SK-N-SH (cell line): Measurements from ENCODE around the gene MAN2B1.

Experiments used
- CHD2 ChIP-seq: fragments of 150-350 bp; IDR thresholded peaks from 2 replicates; pipeline ENCODE4 v1.6.1; 2018; ENCODE audit warnings: low read length; ENCODE audit not compliant: partially characterized antibody
- ELF1 ChIP-seq: IDR thresholded peaks from 2 replicates; pipeline ENCODE4 v1.4.0; 2012
- FOXM1 ChIP-seq: IDR thresholded peaks from 2 replicates; pipeline ENCODE4 v1.4.0; 2012; ENCODE audit warnings: low read depth, mild to moderate bottlenecking
- PBX3 ChIP-seq: IDR thresholded peaks from 2 replicates; pipeline ENCODE4; 2012
- RAD21 ChIP-seq: IDR thresholded peaks from 2 replicates; pipeline ENCODE4 v1.6.1; 2012; ENCODE audit warnings: mild to moderate bottlenecking, low read length
- REST ChIP-seq: IDR thresholded peaks from 2 replicates; pipeline ENCODE4 v1.6.1; 2012; ENCODE audit warnings: mild to moderate bottlenecking, low read depth, low read length, moderate library complexity
- SIN3A ChIP-seq: IDR thresholded peaks from 2 replicates; pipeline ENCODE4 v1.6.1; 2012; ENCODE audit warnings: low read depth, mild to moderate bottlenecking, low read length, moderate library complexity, borderline replicate concordance
- TF ChIP-seq, protein P1 (sequence below): fragments of 200-600 bp; sonication (generic); IDR thresholded peaks from 2 replicates; pipeline ENCODE4 v1.6.1; 2017; ENCODE audit warnings: antibody characterized with exemption, mild to moderate bottlenecking, moderate library complexity
- TF ChIP-seq, protein P2 (sequence below): IDR thresholded peaks from 2 replicates; pipeline ENCODE4 v1.4.0; 2012; ENCODE audit warnings: low read depth, borderline replicate concordance
- TF ChIP-seq, protein P3 (sequence below): IDR thresholded peaks from 2 replicates; pipeline ENCODE4 v1.4.0; 2012; ENCODE audit warnings: low read depth, borderline replicate concordance

DNA sequence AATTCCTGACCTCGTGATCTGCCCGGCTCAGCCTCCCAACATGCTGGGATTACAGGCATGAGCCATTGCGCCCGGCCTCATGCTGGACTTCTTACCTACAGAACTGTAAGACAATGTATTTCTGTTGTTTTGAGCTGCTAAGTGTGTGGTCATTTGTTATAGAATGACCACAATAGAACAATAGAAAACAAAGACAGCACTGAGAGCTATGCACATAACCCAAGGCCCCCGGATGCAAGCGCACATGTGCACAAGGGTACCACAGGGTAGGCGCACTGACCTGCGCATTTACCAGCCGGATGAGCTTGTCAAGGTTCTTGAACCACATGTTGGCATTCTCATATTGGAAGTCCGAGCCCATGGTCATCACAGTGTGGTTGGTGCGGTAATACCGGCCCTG lies 5.6 kb downstream of the MAN2B1 start:
- TF ChIP-seq RAD21 (no peak), ELF1 (no peak), PBX3 (no peak), SIN3A (no peak), CHD2 (no peak), FOXM1 (no peak), REST (no peak)
- TF ChIP-seq, protein P1, sequence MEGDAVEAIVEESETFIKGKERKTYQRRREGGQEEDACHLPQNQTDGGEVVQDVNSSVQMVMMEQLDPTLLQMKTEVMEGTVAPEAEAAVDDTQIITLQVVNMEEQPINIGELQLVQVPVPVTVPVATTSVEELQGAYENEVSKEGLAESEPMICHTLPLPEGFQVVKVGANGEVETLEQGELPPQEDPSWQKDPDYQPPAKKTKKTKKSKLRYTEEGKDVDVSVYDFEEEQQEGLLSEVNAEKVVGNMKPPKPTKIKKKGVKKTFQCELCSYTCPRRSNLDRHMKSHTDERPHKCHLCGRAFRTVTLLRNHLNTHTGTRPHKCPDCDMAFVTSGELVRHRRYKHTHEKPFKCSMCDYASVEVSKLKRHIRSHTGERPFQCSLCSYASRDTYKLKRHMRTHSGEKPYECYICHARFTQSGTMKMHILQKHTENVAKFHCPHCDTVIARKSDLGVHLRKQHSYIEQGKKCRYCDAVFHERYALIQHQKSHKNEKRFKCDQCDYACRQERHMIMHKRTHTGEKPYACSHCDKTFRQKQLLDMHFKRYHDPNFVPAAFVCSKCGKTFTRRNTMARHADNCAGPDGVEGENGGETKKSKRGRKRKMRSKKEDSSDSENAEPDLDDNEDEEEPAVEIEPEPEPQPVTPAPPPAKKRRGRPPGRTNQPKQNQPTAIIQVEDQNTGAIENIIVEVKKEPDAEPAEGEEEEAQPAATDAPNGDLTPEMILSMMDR, result no peak
- TF ChIP-seq, protein P2, sequence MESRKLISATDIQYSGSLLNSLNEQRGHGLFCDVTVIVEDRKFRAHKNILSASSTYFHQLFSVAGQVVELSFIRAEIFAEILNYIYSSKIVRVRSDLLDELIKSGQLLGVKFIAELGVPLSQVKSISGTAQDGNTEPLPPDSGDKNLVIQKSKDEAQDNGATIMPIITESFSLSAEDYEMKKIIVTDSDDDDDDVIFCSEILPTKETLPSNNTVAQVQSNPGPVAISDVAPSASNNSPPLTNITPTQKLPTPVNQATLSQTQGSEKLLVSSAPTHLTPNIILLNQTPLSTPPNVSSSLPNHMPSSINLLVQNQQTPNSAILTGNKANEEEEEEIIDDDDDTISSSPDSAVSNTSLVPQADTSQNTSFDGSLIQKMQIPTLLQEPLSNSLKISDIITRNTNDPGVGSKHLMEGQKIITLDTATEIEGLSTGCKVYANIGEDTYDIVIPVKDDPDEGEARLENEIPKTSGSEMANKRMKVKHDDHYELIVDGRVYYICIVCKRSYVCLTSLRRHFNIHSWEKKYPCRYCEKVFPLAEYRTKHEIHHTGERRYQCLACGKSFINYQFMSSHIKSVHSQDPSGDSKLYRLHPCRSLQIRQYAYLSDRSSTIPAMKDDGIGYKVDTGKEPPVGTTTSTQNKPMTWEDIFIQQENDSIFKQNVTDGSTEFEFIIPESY, result no peak
- TF ChIP-seq, protein P3, sequence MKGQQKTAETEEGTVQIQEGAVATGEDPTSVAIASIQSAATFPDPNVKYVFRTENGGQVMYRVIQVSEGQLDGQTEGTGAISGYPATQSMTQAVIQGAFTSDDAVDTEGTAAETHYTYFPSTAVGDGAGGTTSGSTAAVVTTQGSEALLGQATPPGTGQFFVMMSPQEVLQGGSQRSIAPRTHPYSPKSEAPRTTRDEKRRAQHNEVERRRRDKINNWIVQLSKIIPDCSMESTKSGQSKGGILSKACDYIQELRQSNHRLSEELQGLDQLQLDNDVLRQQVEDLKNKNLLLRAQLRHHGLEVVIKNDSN, result no peak
